Fibroblast of lung (primary cell): Measurements from ENCODE around the gene ITIH1.

Source experiments
- EZH2 ChIP-seq: IDR thresholded peaks from 2 replicates; pipeline ENCODE4 v1.5.1; 2012; ENCODE audit warnings: low read length, control low read depth, mild to moderate bottlenecking; ENCODE audit errors: missing control alignments
- TF ChIP-seq, protein P1 (sequence below), 2 donors: IDR thresholded peaks in 1 of 2; conservative IDR thresholded peaks in 1 of 2; 1 replicate in 1 of 2; 2 replicates in 1 of 2; pipeline ENCODE4 v1.5.1; 2011 to 2012; ENCODE audit warnings: low read length in 2 of 2, control low read depth in 1 of 2, inconsistent platforms in 1 of 2, low read depth in 1 of 2, mild to moderate bottlenecking in 1 of 2

GRCh38 chr3:52817860-52818259 is 40.5 kb downstream of the ITIH1 start:
- TF ChIP-seq, protein P1, sequence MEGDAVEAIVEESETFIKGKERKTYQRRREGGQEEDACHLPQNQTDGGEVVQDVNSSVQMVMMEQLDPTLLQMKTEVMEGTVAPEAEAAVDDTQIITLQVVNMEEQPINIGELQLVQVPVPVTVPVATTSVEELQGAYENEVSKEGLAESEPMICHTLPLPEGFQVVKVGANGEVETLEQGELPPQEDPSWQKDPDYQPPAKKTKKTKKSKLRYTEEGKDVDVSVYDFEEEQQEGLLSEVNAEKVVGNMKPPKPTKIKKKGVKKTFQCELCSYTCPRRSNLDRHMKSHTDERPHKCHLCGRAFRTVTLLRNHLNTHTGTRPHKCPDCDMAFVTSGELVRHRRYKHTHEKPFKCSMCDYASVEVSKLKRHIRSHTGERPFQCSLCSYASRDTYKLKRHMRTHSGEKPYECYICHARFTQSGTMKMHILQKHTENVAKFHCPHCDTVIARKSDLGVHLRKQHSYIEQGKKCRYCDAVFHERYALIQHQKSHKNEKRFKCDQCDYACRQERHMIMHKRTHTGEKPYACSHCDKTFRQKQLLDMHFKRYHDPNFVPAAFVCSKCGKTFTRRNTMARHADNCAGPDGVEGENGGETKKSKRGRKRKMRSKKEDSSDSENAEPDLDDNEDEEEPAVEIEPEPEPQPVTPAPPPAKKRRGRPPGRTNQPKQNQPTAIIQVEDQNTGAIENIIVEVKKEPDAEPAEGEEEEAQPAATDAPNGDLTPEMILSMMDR (conservative IDR thresholded peaks at IDR 0.05 in 1 of 2, IDR thresholded peaks at IDR 0.05 in 1 of 2; ENCODE audit: low read depth in 1 of 2, low read length in 2 of 2) = no peak
- no peak for TF ChIP-seq EZH2
